ENCODE measurements around the gene CSNK2A2. TPM values are rescaled to one million over a fixed set of nuclear protein-coding genes. Genes with fewer than 3 reads are reported as not detected.

Gene CSNK2A2
- total and polyA plus RNA-seq, 9 of the 15 experiments (the other 6 are each of a cell fraction or from before 2014, with no cell fraction given), result 20.8 to 109 (median 44.7) TPM

- TF ChIP-seq TSHZ1 (CRISPR knock-in tag; IDR thresholded peaks at IDR 0.05), result no peak
- TF ChIP-seq ZNF518B (CRISPR knock-in tag; IDR thresholded peaks at IDR 0.05), result no peak
- TF ChIP-seq CREBBP (IDR thresholded peaks at IDR 0.05; ENCODE audit: low read depth, low read length), result no peak
- TF ChIP-seq ZNF77 (CRISPR knock-in tag; IDR thresholded peaks at IDR 0.05), result no peak
- TF ChIP-seq SUPT5H (IDR thresholded peaks at IDR 0.05), result no peak
- no peak for TF ChIP-seq SIRT6 (IDR thresholded peaks at IDR 0.05; ENCODE audit: low read depth, low read length)
- no peak for TF ChIP-seq CCNT2 (IDR thresholded peaks at IDR 0.05; ENCODE audit: borderline replicate concordance, extremely low read depth, insufficient read length, low read depth, low read length)
- TF ChIP-seq NR3C1 (CRISPR knock-in tag; IDR thresholded peaks at IDR 0.05), result no peak
- no peak for TF ChIP-seq SMARCA4 (IDR thresholded peaks at IDR 0.05)
These were observed 79.0 kb downstream of the CSNK2A2 start (continued) for GRCh38 chr16:58118801-58119508.

All from K562 (cell line).